ENCODE measurements around the gene PRELP.

- TF ChIP-seq ZNF341 (tag by site-specific recombination; IDR thresholded peaks at IDR 0.05; ENCODE audit: low read depth): no peak
- TF ChIP-seq CTCF (tag by site-specific recombination; IDR thresholded peaks at IDR 0.05): no peak
- no peak for TF ChIP-seq ZNF394 (tag by site-specific recombination; IDR thresholded peaks at IDR 0.05; ENCODE audit: borderline replicate concordance)
- TF ChIP-seq ZNF2 (tag by site-specific recombination; IDR thresholded peaks at IDR 0.05): no peak
- TF ChIP-seq ZNF580 (tag by site-specific recombination; IDR thresholded peaks at IDR 0.05): no peak
- no peak for TF ChIP-seq SP2 (tag by site-specific recombination; IDR thresholded peaks at IDR 0.05)
- no peak for TF ChIP-seq ZNF280D (tag by site-specific recombination; IDR thresholded peaks at IDR 0.05)
- TF ChIP-seq KLF16 (tag by site-specific recombination; IDR thresholded peaks at IDR 0.05): no peak
- TF ChIP-seq PBX3 (CRISPR knock-in tag; IDR thresholded peaks at IDR 0.05): no peak
- no peak for TF ChIP-seq ZSCAN30 (tag by site-specific recombination; IDR thresholded peaks at IDR 0.05)
- TF ChIP-seq TCF7L2 (IDR thresholded peaks at IDR 0.05; ENCODE audit: borderline replicate concordance, low read depth, low read length): no peak
Measured at GRCh38 chr1:203478986-203479385, 3.4 kb downstream of the PRELP start.
